H1 (cell line): ENCODE measurements around the gene MAP9. TPM values are rescaled to one million over a fixed set of nuclear protein-coding genes. Genes with fewer than 3 reads are reported as not detected.

ENCODE experiments used
- CTCF ChIA-PET: fragments of 300-600 bp; sonication (Branson Sonifier 250); formaldehyde crosslinking; loops from one replicate; lab custom pipeline; 2021; ENCODE audit not compliant: partially characterized antibody; lab: Charles Lee
- POLR2A ChIA-PET: fragments of 300-600 bp; sonication (Branson Sonifier 250); formaldehyde crosslinking; loops from one replicate; lab custom pipeline; 2021; ENCODE audit warnings: inconsistent platforms; ENCODE audit not compliant: partially characterized antibody; lab: Charles Lee
- DNase-seq, 2 experiments: peaks; one replicate each; pipeline versions ENCODE4 v3.0.0 to v3.0.0-alpha.2; 2010 to 2022; ENCODE audit warnings: low spot score in 2 of 2, low read depth in 1 of 2, mixed read lengths in 1 of 2
- FAIRE-seq: peaks from 2 replicates; lab custom pipeline; 2011; peaks lifted over from hg19 to GRCh38; lab: Jason Lieb, UNC
- H2AFZ ChIP-seq: 2 replicates; pipeline ENCODE4 v1.8.1; 2012; ENCODE audit warnings: low read length, inconsistent platforms
- H2AK5ac ChIP-seq: 2 replicates; pipeline ENCODE4 v1.6.1; 2013; ENCODE audit warnings: low read depth, low read length
- H2BK120ac ChIP-seq: replicated peaks from 2 replicates; pipeline ENCODE3; 2013; ENCODE audit warnings: low read depth, low read length, inconsistent platforms
- H2BK12ac ChIP-seq: 2 replicates; pipeline ENCODE4 v1.6.1; 2013; ENCODE audit warnings: low read depth, low read length
- H2BK15ac ChIP-seq: 2 replicates; pipeline ENCODE4 v1.6.1; 2013; ENCODE audit warnings: low read length
- H2BK20ac ChIP-seq: 2 replicates; pipeline ENCODE4 v1.6.1; 2013; ENCODE audit warnings: low read length
- H2BK5ac ChIP-seq: 2 replicates; pipeline ENCODE4 v1.6.1; 2013; ENCODE audit warnings: low read depth, low read length
- H3K14ac ChIP-seq: 2 replicates; pipeline ENCODE4 v1.6.1; 2013; ENCODE audit warnings: inconsistent platforms; ENCODE audit not compliant: insufficient read length
- H3K18ac ChIP-seq: 2 replicates; pipeline ENCODE4 v1.6.1; 2013; ENCODE audit warnings: low read length; ENCODE audit errors: extremely low read depth
- H3K23ac ChIP-seq: 2 replicates; pipeline ENCODE4 v1.6.1; 2013; ENCODE audit warnings: inconsistent platforms; ENCODE audit not compliant: insufficient read length
- H3K23me2 ChIP-seq: 2 replicates; pipeline ENCODE4 v1.6.1; 2013; ENCODE audit warnings: low read depth, low read length
- H3K27ac ChIP-seq: 2 replicates; pipeline ENCODE4 v1.6.1; 2011; ENCODE audit warnings: low read depth, low read length, inconsistent platforms
- H3K27me3 ChIP-seq, 4 experiments: replicated peaks in 1 of 4; 1 replicate in 1 of 4; 2 replicates in 3 of 4; pipeline versions ENCODE4 v1.6.1 to v1.8.1; 2011 to 2013; ENCODE audit warnings: low read length in 3 of 4, mild to moderate bottlenecking in 3 of 4, inconsistent platforms in 2 of 4, mixed read lengths in 2 of 4, moderate library complexity in 1 of 4; ENCODE audit not compliant: control insufficient read depth in 3 of 4, insufficient read depth in 3 of 4; ENCODE audit errors: extremely low read depth in 1 of 4
- H3K36me3 ChIP-seq, 4 experiments: 2 replicates each; pipeline versions ENCODE4 v1.6.1 to v1.8.1; 2011 to 2013; ENCODE audit warnings: mild to moderate bottlenecking in 4 of 4, low read length in 3 of 4, moderate library complexity in 2 of 4, control low read depth in 1 of 4, inconsistent platforms in 1 of 4; ENCODE audit not compliant: insufficient read depth in 4 of 4, control insufficient read depth in 2 of 4
- H3K4ac ChIP-seq: replicated peaks from 2 replicates; pipeline ENCODE3; 2013; ENCODE audit warnings: low read length, low read depth, mixed read lengths, inconsistent platforms; ENCODE audit not compliant: insufficient read length
- H3K4me1 ChIP-seq, 4 experiments: replicated peaks in 1 of 4; 1 replicate in 1 of 4; 2 replicates in 3 of 4; pipeline versions ENCODE4 v1.6.1 to v1.8.1; 2011 to 2013; ENCODE audit warnings: low read length in 3 of 4, inconsistent platforms in 2 of 4, mixed read lengths in 1 of 4; ENCODE audit not compliant: insufficient read depth in 4 of 4, control insufficient read depth in 3 of 4
- H3K4me2 ChIP-seq, 2 experiments: 2 replicates each; pipeline versions ENCODE4 v1.6.1 to v1.8.1; 2011 to 2013; ENCODE audit warnings: low read depth in 2 of 2, low read length in 2 of 2, control low read depth in 1 of 2, inconsistent platforms in 1 of 2, mild to moderate bottlenecking in 1 of 2; ENCODE audit not compliant: insufficient read depth in 1 of 2
- H3K4me3 ChIP-seq, 4 experiments: fragments of 200-600, 300-600 bp in 1 of 4; sonication (generic), shearing (Covaris generic), sonication (Bioruptor Twin) in 1 of 4; 2 replicates each; pipeline versions ENCODE4 v1.5.1 to v1.8.1; 2011 to 2016; ENCODE audit warnings: low read length in 4 of 4, low read depth in 3 of 4, control low read depth in 2 of 4, inconsistent platforms in 2 of 4, mild to moderate bottlenecking in 2 of 4, mixed read lengths in 1 of 4, moderate library complexity in 1 of 4; ENCODE audit not compliant: insufficient read depth in 2 of 4; ENCODE audit errors: extremely low read depth in 1 of 4
- H3K56ac ChIP-seq: replicated peaks from 2 replicates; pipeline ENCODE3; 2013; ENCODE audit warnings: low read depth, mild to moderate bottlenecking, mixed read lengths, low read length, inconsistent platforms; ENCODE audit not compliant: insufficient read length
- H3K79me1 ChIP-seq: 2 replicates; pipeline ENCODE4 v1.6.1; 2013; ENCODE audit warnings: low read depth, low read length, control low read depth
- H3K79me2 ChIP-seq, 2 experiments: 2 replicates each; pipeline versions ENCODE4 v1.6.1 to v1.8.1; 2012 to 2013; ENCODE audit warnings: low read length in 2 of 2, mild to moderate bottlenecking in 2 of 2, inconsistent platforms in 1 of 2; ENCODE audit not compliant: insufficient read depth in 2 of 2, control insufficient read depth in 1 of 2
- H3K9ac ChIP-seq, 4 experiments: replicated peaks in 1 of 4; 1 replicate in 1 of 4; 2 replicates in 3 of 4; pipeline versions ENCODE4 v1.6.1 to v1.8.1; 2011 to 2013; ENCODE audit warnings: low read depth in 3 of 4, low read length in 3 of 4, control low read depth in 2 of 4, mild to moderate bottlenecking in 2 of 4, moderate library complexity in 2 of 4, inconsistent platforms in 1 of 4; ENCODE audit errors: extremely low read depth in 1 of 4
- H3K9me3 ChIP-seq, 2 experiments: 2 replicates each; pipeline versions ENCODE4 v1.6.1 to v1.8.1; 2012 to 2013; ENCODE audit warnings: mild to moderate bottlenecking in 2 of 2, moderate library complexity in 2 of 2, control low read depth in 1 of 2, inconsistent platforms in 1 of 2, low read depth in 1 of 2, low read length in 1 of 2, mixed read lengths in 1 of 2; ENCODE audit not compliant: insufficient read depth in 2 of 2
- H4K20me1 ChIP-seq, 2 experiments: replicated peaks in 1 of 2; 2 replicates each; pipeline versions ENCODE3 to v1.8.1; 2011 to 2013; ENCODE audit warnings: inconsistent platforms in 2 of 2, low read length in 2 of 2, mild to moderate bottlenecking in 1 of 2; ENCODE audit not compliant: insufficient read depth in 2 of 2, control insufficient read depth in 1 of 2
- H4K5ac ChIP-seq: 2 replicates; pipeline ENCODE4 v1.6.1; 2013; ENCODE audit warnings: low read length, low read depth, mixed read lengths, inconsistent platforms; ENCODE audit not compliant: insufficient read length
- H4K8ac ChIP-seq: 2 replicates; pipeline ENCODE4 v1.8.0; 2013; ENCODE audit warnings: mild to moderate bottlenecking, moderate library complexity, low read length, inconsistent platforms; ENCODE audit not compliant: insufficient read depth; ENCODE audit errors: extremely low read depth
- H4K91ac ChIP-seq: replicated peaks from 2 replicates; pipeline ENCODE3; 2013; ENCODE audit warnings: low read length, mixed read lengths, inconsistent platforms; ENCODE audit not compliant: insufficient read length
- CTBP2 ChIP-seq: IDR thresholded peaks from 2 replicates; pipeline ENCODE4 v1.7.0; 2011; ENCODE audit warnings: borderline replicate concordance, mild to moderate bottlenecking, moderate library complexity, mixed read lengths, low read length; ENCODE audit not compliant: insufficient read depth, insufficient read length
- GABPA ChIP-seq: IDR thresholded peaks from 2 replicates; pipeline ENCODE4 v1.6.1; 2011; ENCODE audit warnings: mild to moderate bottlenecking, low read length, moderate library complexity, borderline replicate concordance; ENCODE audit not compliant: insufficient read depth
- HDAC6 ChIP-seq: IDR thresholded peaks from one replicate; pipeline ENCODE4 v1.7.1; 2012; ENCODE audit warnings: low read depth, mild to moderate bottlenecking, inconsistent platforms, low read length, moderate library complexity
- PHF8 ChIP-seq: fragments of 200-600 bp; sonication (generic); conservative IDR thresholded peaks from 2 replicates; pipeline ENCODE4 v1.7.1; 2012; ENCODE audit warnings: low read depth, mild to moderate bottlenecking, inconsistent platforms, low read length, moderate library complexity
- RNF2 ChIP-seq: fragments of 200-900, 300-1000 bp; sonication (generic); IDR thresholded peaks from 2 replicates; pipeline ENCODE4 v1.7.1; 2016; ENCODE audit warnings: borderline replicate concordance, low read depth, mild to moderate bottlenecking, antibody characterized with exemption, low read length; ENCODE audit not compliant: poor library complexity, severe bottlenecking; ENCODE audit errors: missing control alignments
- TAF1 ChIP-seq: IDR thresholded peaks from 2 replicates; pipeline ENCODE4 v1.6.1; 2011; ENCODE audit warnings: mild to moderate bottlenecking, low read depth, low read length
- TCF12 ChIP-seq: IDR thresholded peaks from 2 replicates; pipeline ENCODE4 v1.6.1; 2011; ENCODE audit warnings: low read depth, mild to moderate bottlenecking, low read length
- ZNF274 ChIP-seq: IDR thresholded peaks from 2 replicates; pipeline ENCODE4 v1.7.0; 2012; ENCODE audit warnings: low read length, borderline replicate concordance; ENCODE audit errors: extremely low read depth
- WGBS, 2 experiments: shearing (Covaris generic) in 1 of 2; methylation state at CpG; one replicate each; pipeline versions ENCODE4 v1.1.6 to v1.1.7; 2013 to 2015; ENCODE audit warnings: low lambda C conversion rate in 2 of 2, mixed read lengths in 2 of 2, inconsistent platforms in 1 of 2, low coverage in 1 of 2, missing lambda C conversion rate in 1 of 2; ENCODE audit not compliant: insufficient replicate concordance in 2 of 2, insufficient coverage in 1 of 2, insufficient read length in 1 of 2; ENCODE audit errors: extremely low coverage in 1 of 2, missing lambda C conversion rate in 1 of 2; 5-methylcytosine and 5-hydroxymethylcytosine counted together
- polyA plus RNA-seq, 7 experiments: library from polyadenylated mRNA; depleted of rRNA in 3 of 7; stranded (reverse) in 5 of 7; unstranded in 2 of 7; fragments of >200 nt in 5 of 7; fragments of 200-250 nt in 2 of 7; gene quantifications; 1 replicate in 5 of 7; 2 replicates in 1 of 7; 4 replicates in 1 of 7; pipeline versions ENCODE4 v1.2.1 to v1.2.3, GENCODE V29; 2011 to 2013; ENCODE audit warnings: missing spikeins in 2 of 7, mixed read lengths in 2 of 7
- total RNA-seq: library from RNA; stranded (reverse); fragmentation: NEBNext Ultra II Directional; extraction: Animal tissue kit (Norgen Biotek cat#: 25700); gene quantifications from 2 replicates; pipeline ENCODE4 v1.2.1, GENCODE V29; 2021

The MAP9 gene
- total and polyA plus RNA-seq, 2 of the 8 experiments (the other 6 are each of a cell fraction or from before 2014, with no cell fraction given), result 2.1 to 18.9 TPM

GRCh38 chr4:155423671-155424070 lies 46.9 kb upstream of the MAP9 start:
- no peak for FAIRE-seq

More at GRCh38 chr4:155423671-155424070, 46.9 kb upstream of the MAP9 start:
- Histone ChIP-seq H3K4me1 (no peaks in the 10 kb centered on the region), H2BK120ac (no peak overlapping the region), H2BK20ac (no peak overlapping the region), H3K23ac (no peak overlapping the region), H2BK5ac (no peak overlapping the region), H3K23me2 (no peaks in the 10 kb centered on the region), H3K9me3 (peaks cover 18% of the 10 kb centered on the region in 2 experiments), H3K79me2 (no peaks in the 10 kb centered on the region), H3K4ac (no peak overlapping the region), H4K5ac (no peak overlapping the region), H3K27me3 (peaks cover 26 to 72% (median 51%) of the 10 kb centered on the region in 4 experiments), H3K14ac (no peak overlapping the region), H2BK15ac (no peak overlapping the region), H3K56ac (no peak overlapping the region), H3K36me3 (peaks cover 0 to 2% (median 0%) of the 10 kb centered on the region in 4 experiments; a peak in 2 of 8 replicates), H2BK12ac (no peak overlapping the region), H4K20me1 (no peaks in the 10 kb centered on the region), H3K4me2 (no peak overlapping the region), H3K27ac (no peak overlapping the region), H4K8ac (no peak overlapping the region), H3K79me1 (no peaks in the 10 kb centered on the region), H2AK5ac (no peak overlapping the region), H3K9ac (no peak overlapping the region), H3K4me3 (no peak overlapping the region), H3K18ac (no peak overlapping the region), H2AFZ (no peak overlapping the region), H4K91ac (no peak overlapping the region)
- 78% methylated on average over 1 of the region's 1 CpG; no CpG with 5 or more reads in 1 of the 2 experiments for WGBS, 2 experiments
- ChIA-PET CTCF (no interaction called here), POLR2A (no interaction called here)
- no peak for DNase-seq
- TF ChIP-seq GABPA, result no peak
- no peak for TF ChIP-seq TCF12
- TF ChIP-seq TAF1, result no peak
- TF ChIP-seq RNF2, result no peak
- no peak for TF ChIP-seq CTBP2
- TF ChIP-seq PHF8, result no peak
- TF ChIP-seq ZNF274, result no peak
- no peak for TF ChIP-seq HDAC6
